AG09309 (cell line): Measurements from ENCODE around the gene FAM53A.
A peak's percentile ranks its signal among the peaks of the same experiment; 100 is the strongest.

Source experiments
- DNase-seq: peaks from one replicate; pipeline ENCODE4 v3.0.0-alpha.2; 2010; ENCODE audit warnings: low read depth
- H3K4me3 ChIP-seq: 2 replicates; pipeline ENCODE4 v1.5.1; 2011; ENCODE audit warnings: mild to moderate bottlenecking, low read depth, low read length, moderate library complexity; ENCODE audit not compliant: control insufficient read depth
- CTCF ChIP-seq: IDR thresholded peaks from 2 replicates; pipeline ENCODE4 v1.5.1; 2011; ENCODE audit warnings: mild to moderate bottlenecking, low read depth, low read length, inconsistent platforms; ENCODE audit not compliant: insufficient read depth, control insufficient read depth; ENCODE audit errors: missing control alignments

The FAM53A gene

DNA sequence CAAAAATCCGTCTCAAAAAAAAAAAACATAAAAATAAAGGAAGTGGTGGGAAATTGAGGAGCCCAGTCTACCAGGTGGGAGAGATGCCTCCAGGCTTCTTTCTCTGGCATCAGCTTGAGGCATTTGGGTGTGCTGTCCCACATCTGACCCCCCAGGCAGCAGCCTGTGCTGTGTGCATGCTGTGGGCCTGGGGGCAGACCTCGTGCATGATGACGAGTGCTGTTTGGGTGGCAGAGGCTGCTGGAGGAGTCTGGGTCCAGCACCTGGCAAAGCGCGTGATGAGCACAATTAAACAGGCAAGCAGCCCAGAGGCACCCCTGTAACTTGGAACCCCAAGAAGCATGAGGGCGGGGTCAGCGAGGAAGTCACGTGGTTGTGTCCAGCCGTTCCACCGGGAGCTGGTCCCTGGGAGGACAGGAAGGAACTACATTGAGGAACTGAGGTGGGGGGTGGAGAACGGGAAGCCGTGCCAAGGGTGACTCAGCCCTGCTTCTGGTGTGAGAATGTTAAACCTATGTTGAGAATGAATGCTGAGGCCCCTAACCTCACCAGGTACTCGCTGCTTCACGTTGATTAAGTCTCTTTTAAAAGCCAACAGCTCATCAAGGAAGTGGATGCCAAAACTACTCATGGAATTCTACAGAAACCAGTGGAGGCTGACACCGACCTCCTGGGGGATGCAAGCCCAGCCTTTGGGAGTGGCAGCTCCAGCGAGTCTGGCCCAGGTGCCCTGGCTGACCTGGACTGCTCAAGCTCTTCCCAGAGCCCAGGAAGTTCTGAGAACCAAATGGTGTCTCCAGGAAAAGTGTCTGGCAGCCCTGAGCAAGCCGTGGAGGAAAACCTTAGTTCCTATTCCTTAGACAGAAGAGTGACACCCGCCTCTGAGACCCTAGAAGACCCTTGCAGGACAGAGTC is 43.3 kb upstream of the FAM53A start:
- TF ChIP-seq CTCF = no peak
- DNase-seq = no peak
- H3K4me3 ChIP-seq = no peak overlapping the region

GRCh38 chr4:1726146-1726934 is 42.2 kb upstream of the FAM53A start:
- TF ChIP-seq CTCF = peak; percentile 96
- no peak for DNase-seq
- H3K4me3 ChIP-seq = no peak overlapping the region

GRCh38 chr4:1725521-1725920 is 41.4 kb upstream of the FAM53A start:
- no peak for DNase-seq
- no peak overlapping the region for H3K4me3 ChIP-seq
- no peak for TF ChIP-seq CTCF

GRCh38 chr4:1723131-1723801 is 39.2 kb upstream of the FAM53A start:
- no peak for DNase-seq
- no peak for TF ChIP-seq CTCF
- no peak overlapping the region for H3K4me3 ChIP-seq

DNA sequence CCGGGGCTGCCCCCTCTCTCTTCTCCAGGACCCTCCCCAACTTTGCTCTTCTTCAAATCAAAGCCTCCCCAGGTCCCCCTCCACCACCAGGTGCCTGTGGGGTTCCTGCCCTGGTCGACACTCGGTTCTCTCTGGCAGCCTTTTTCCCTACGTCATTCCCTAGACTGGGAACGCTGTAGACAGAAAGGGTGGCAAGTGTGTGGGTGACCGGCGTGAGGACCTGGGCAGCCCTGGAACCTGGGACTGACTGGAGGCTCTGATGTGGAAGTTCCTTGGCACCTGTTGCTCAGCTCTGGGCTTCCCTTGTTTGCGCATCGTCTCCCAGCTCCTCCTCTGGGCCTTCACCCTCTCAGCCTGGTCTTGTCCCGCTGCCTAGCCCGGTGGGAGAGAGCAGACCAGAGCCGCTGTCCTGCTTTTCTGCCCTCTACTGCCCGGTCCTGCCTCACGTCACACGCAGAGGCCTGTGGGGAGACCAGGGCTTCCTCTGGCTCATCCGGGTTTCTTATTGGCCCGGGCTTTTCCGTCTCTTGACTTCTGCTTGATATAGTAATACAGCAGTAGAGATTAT is 38.5 kb upstream of the FAM53A start:
- peak overlapping the region; percentile 60 for H3K4me3 ChIP-seq
- TF ChIP-seq CTCF = no peak
- DNase-seq = no peak
